Measurements from ENCODE around the gene FUT2. TPM values are rescaled to one million over a fixed set of nuclear protein-coding genes. Genes with fewer than 3 reads are reported as not detected.

The FUT2 gene
- total RNA-seq, 1 experiment from 2014 or later = 12.5 TPM

GRCh38 chr19:48646001-48646721 is 49.6 kb upstream of the FUT2 start, which contains the start of gene CA11:
CA11 (minus strand) TSS chr19:48646187; CDS start chr19:48645632, 555 bp downstream.
- intact Hi-C loops (cut with micrococcal nuclease) = loop anchor here (2.0 kb wide), 3 partner anchors 143 to 197 kb away; no protein-coding TSS in a partner anchor
- Histone ChIP-seq H3K36me3 (ENCODE audit: control insufficient read depth in 1 of 2, insufficient read depth in 2 of 2, low read length in 2 of 2) (no peaks in the 10 kb centered on the region), H2AFZ (ENCODE audit: low read depth, low read length, poor library complexity, severe bottlenecking) (no peak within 1 kb of the TSS), H3K4me3 (replicated peaks in 1 of 2; ENCODE audit: low read depth in 1 of 2, low read length in 2 of 2) (peak within 1 kb of the TSS; percentile 55 to 58), H3K9ac (ENCODE audit: low read length) (peak within 1 kb of the TSS; percentile 56), H3K4me2 (ENCODE audit: low read length) (peak within 1 kb of the TSS; percentile 85), H3K9me2 (ENCODE audit: insufficient read depth) (no peaks in the 10 kb centered on the region), H3K27me3 (ENCODE audit: insufficient read depth, low read length) (no peaks in the 10 kb centered on the region), H3K79me2 (ENCODE audit: insufficient read depth, low read length) (no peaks in the 10 kb centered on the region), H3K4me1 (ENCODE audit: control insufficient read depth in 1 of 2, insufficient read depth in 2 of 2, low read length in 2 of 2) (peaks cover 19 to 52% of the 10 kb centered on the region in 2 experiments), H3K9me3 (ENCODE audit: control insufficient read depth in 1 of 2, insufficient read depth in 1 of 2, low read depth in 1 of 2, low read length in 2 of 2) (no peaks in the 10 kb centered on the region), H4K20me1 (ENCODE audit: insufficient read depth) (no peaks in the 10 kb centered on the region), H3K27ac (ENCODE audit: low read depth, low read length) (peak within 1 kb of the TSS; percentile 83)
- ChIA-PET RAD21 (ENCODE audit: low non-redundant PET in 1 of 2, low total read pairs in 2 of 2, uncharacterized antibody in 2 of 2, unreplicated experiment in 2 of 2) (interaction anchor here (0.9 to 1.4 kb wide), 4 partner anchors 30 to 197 kb away, joined by 3 to 5 read pairs (median 3); no protein-coding TSS in a partner anchor), POLR2A (interaction anchor here (0.7 to 2.5 kb wide), 15 partner anchors 9 to 1361 kb away, joined by 3 to 27 read pairs (median 4); partner anchors contain the start of genes DBP, FUT2, PPP1R15A and RPL18), CTCF (interaction anchor here (0.7 to 2.4 kb wide), 16 partner anchors 8 to 325 kb away, joined by 3 to 14 read pairs (median 4); partner anchors contain the start of genes FUT2, RPL18 and SPHK2)
- ATAC-seq = peak; percentile 83
- peak; percentile 77 for DNase-seq (ENCODE audit: low read depth, low spot score)
- no TSS peak for BruUV-seq (replicated peaks)
- no peak for TF ChIP-seq FOSL1 (IDR thresholded peaks at IDR 0.05; ENCODE audit: low read depth)
- no peak for TF ChIP-seq EZH2 (IDR thresholded peaks at IDR 0.05)
- no peak for TF ChIP-seq ELF1 (IDR thresholded peaks at IDR 0.05; ENCODE audit: borderline replicate concordance, low read depth)
- no peak for TF ChIP-seq REST (IDR thresholded peaks at IDR 0.05; ENCODE audit: low read depth)
- no peak for TF ChIP-seq POLR2A (IDR thresholded peaks at IDR 0.05; ENCODE audit: borderline replicate concordance, extremely low read depth, insufficient read depth, insufficient read length)
- peak; percentile 79 for TF ChIP-seq SP1 (IDR thresholded peaks at IDR 0.05; ENCODE audit: low read depth)
- TF ChIP-seq EGR1 (IDR thresholded peaks at IDR 0.05; ENCODE audit: low read depth) = peak; percentile 84
- TF ChIP-seq JUND (IDR thresholded peaks at IDR 0.05) = no peak
- no peak for TF ChIP-seq ZBTB33 (IDR thresholded peaks at IDR 0.05; ENCODE audit: extremely low read depth, insufficient replicate concordance, low read length)
- no peak for TF ChIP-seq ZFX (IDR thresholded peaks at IDR 0.05)
- TF ChIP-seq TCF7L2 (IDR thresholded peaks at IDR 0.05; ENCODE audit: borderline replicate concordance, extremely low read depth, insufficient read depth, insufficient read length) = no peak
- TF ChIP-seq POLR2AphosphoS5 (IDR thresholded peaks at IDR 0.05; ENCODE audit: low read depth, low read length) = no peak; the same call in 1 of the 2 replicates
- TF ChIP-seq RAD21 (IDR thresholded peaks at IDR 0.05; ENCODE audit: low read depth) = peak; percentile 95
- peak in 2 of 3 experiments; percentile 83 to 91; a peak in 5 of 6 replicates for TF ChIP-seq CTCF (IDR thresholded peaks at IDR 0.05 in 2 of 3, conservative IDR thresholded peaks at IDR 0.05 in 1 of 3; ENCODE audit: borderline replicate concordance in 1 of 3, insufficient read depth in 1 of 3, low read depth in 2 of 3, low read length in 2 of 3)
- TF ChIP-seq CEBPB (IDR thresholded peaks at IDR 0.05; ENCODE audit: low read depth) = no peak
- TF ChIP-seq EZH2phosphoT487 (IDR thresholded peaks at IDR 0.05; ENCODE audit: borderline replicate concordance) = no peak
- no peak for TF ChIP-seq CBX3 (IDR thresholded peaks at IDR 0.05; ENCODE audit: low read depth)
- TF ChIP-seq ATF3 (IDR thresholded peaks at IDR 0.05) = no peak
- TF ChIP-seq SRF (IDR thresholded peaks at IDR 0.05; ENCODE audit: low read depth) = no peak

All from HCT116 (cell line).